Astrocyte of the spinal cord (primary cell): Measurements from ENCODE around the gene PIK3AP1.

Experiments
- DNase-seq: peaks from one replicate; pipeline ENCODE4 v3.0.0; 2011; ENCODE audit warnings: low read depth, low spot score
- H3K4me3 ChIP-seq: 2 replicates; pipeline ENCODE4 v1.5.1; 2011; ENCODE audit warnings: low read depth, mild to moderate bottlenecking, low read length, moderate library complexity
- CTCF ChIP-seq: IDR thresholded peaks from 2 replicates; pipeline ENCODE4 v1.5.1; 2012; ENCODE audit warnings: low read depth, mild to moderate bottlenecking, low read length, inconsistent platforms
- in situ Hi-C: cut with HindIII; loops from 2 replicates; pipeline ENCODE4 v1.10.0; 2017; ENCODE audit warnings: low sequenced_read_pairs

PIK3AP1 gene

GRCh38 chr10:96573036-96573435 is 147.3 kb downstream of the PIK3AP1 start:
- DNase-seq = no peak
- no peak for TF ChIP-seq CTCF
- no peak overlapping the region for H3K4me3 ChIP-seq
- in situ Hi-C loops = no loop called here

GRCh38 chr10:96570983-96571964 is 149.0 kb downstream of the PIK3AP1 start:
- TF ChIP-seq CTCF = no peak
- no peak for DNase-seq
- in situ Hi-C loops = no loop called here
- no peak overlapping the region for H3K4me3 ChIP-seq

- no peak for DNase-seq
- TF ChIP-seq CTCF = no peak
- H3K4me3 ChIP-seq = no peak overlapping the region
- in situ Hi-C loops = no loop called here
Observed at GRCh38 chr10:96570511-96570910, 149.8 kb downstream of the PIK3AP1 start.

- no peak overlapping the region for H3K4me3 ChIP-seq
- in situ Hi-C loops = no loop called here
- TF ChIP-seq CTCF = no peak
- DNase-seq = no peak
Observed at GRCh38 chr10:96568402-96568801, 151.9 kb downstream of the PIK3AP1 start.

- in situ Hi-C loops = no loop called here
- H3K4me3 ChIP-seq = no peak overlapping the region
- TF ChIP-seq CTCF = no peak
- peak; percentile 63 for DNase-seq
Observed at GRCh38 chr10:96565774-96566173, 154.5 kb downstream of the PIK3AP1 start.

GRCh38 chr10:96560966-96561887 is 159.1 kb downstream of the PIK3AP1 start:
- in situ Hi-C loops = no loop called here
- TF ChIP-seq CTCF = no peak
- DNase-seq = no peak
- no peak overlapping the region for H3K4me3 ChIP-seq
